H9 (cell line): ENCODE measurements around the gene FLT1. TPM values are rescaled to one million over a fixed set of nuclear protein-coding genes. Genes with fewer than 3 reads are reported as not detected.
A peak's percentile ranks its signal among the peaks of the same experiment; 100 is the strongest.

Experiments used
- DNase-seq: peaks from one replicate; pipeline ENCODE4 v3.0.0-alpha.2; 2017
- H2AFZ ChIP-seq: one replicate; pipeline ENCODE4 v1.6.1; 2013; ENCODE audit warnings: mild to moderate bottlenecking, low read length, control low read depth, moderate library complexity
- H2AK5ac ChIP-seq: 2 replicates; pipeline ENCODE4 v1.6.1; 2013; ENCODE audit warnings: low read length, control low read depth, mixed read lengths; ENCODE audit not compliant: insufficient read length
- H2BK120ac ChIP-seq: one replicate; pipeline ENCODE4 v1.6.1; 2013; ENCODE audit warnings: low read depth, mild to moderate bottlenecking, low read length, control low read depth, inconsistent platforms; ENCODE audit not compliant: poor library complexity, severe bottlenecking
- H2BK12ac ChIP-seq: 2 replicates; pipeline ENCODE4 v1.6.1; 2013; ENCODE audit warnings: low read length, control low read depth, mixed read lengths, low read depth; ENCODE audit not compliant: insufficient read length
- H2BK15ac ChIP-seq: 2 replicates; pipeline ENCODE4 v1.6.1; 2013; ENCODE audit warnings: low read depth, low read length, control low read depth
- H2BK20ac ChIP-seq: one replicate; pipeline ENCODE4 v1.6.1; 2013; ENCODE audit warnings: low read depth, mild to moderate bottlenecking, low read length, control low read depth, inconsistent platforms; ENCODE audit not compliant: poor library complexity, severe bottlenecking
- H2BK5ac ChIP-seq: 2 replicates; pipeline ENCODE4 v1.6.1; 2013; ENCODE audit warnings: low read length, control low read depth, mixed read lengths; ENCODE audit not compliant: insufficient read length
- H3K14ac ChIP-seq: 2 replicates; pipeline ENCODE4 v1.6.1; 2013; ENCODE audit warnings: low read length, control low read depth; ENCODE audit not compliant: insufficient read depth
- H3K18ac ChIP-seq: 2 replicates; pipeline ENCODE4 v1.6.1; 2013; ENCODE audit warnings: low read depth, mild to moderate bottlenecking, mixed read lengths, low read length, control low read depth; ENCODE audit not compliant: insufficient read length
- H3K23ac ChIP-seq: 2 replicates; pipeline ENCODE4 v1.6.1; 2013; ENCODE audit warnings: low read length, control low read depth, mixed read lengths, low read depth; ENCODE audit not compliant: insufficient read length
- H3K23me2 ChIP-seq: 2 replicates; pipeline ENCODE4 v1.6.1; 2013; ENCODE audit warnings: low read depth, mild to moderate bottlenecking, mixed read lengths, low read length, control low read depth; ENCODE audit not compliant: insufficient read length, poor library complexity, severe bottlenecking
- H3K27ac ChIP-seq: 2 replicates; pipeline ENCODE4 v1.5.1; 2013; ENCODE audit warnings: low read length, control low read depth, mixed read lengths, low read depth; ENCODE audit not compliant: insufficient read length
- H3K27me3 ChIP-seq: 2 replicates; pipeline ENCODE4 v1.6.1; 2013; ENCODE audit warnings: low read length, control low read depth, inconsistent platforms; ENCODE audit not compliant: insufficient read depth
- H3K4ac ChIP-seq: 2 replicates; pipeline ENCODE4 v1.6.1; 2013; ENCODE audit warnings: low read depth, mild to moderate bottlenecking, control low read depth, inconsistent platforms, low read length, moderate library complexity
- H3K4me1 ChIP-seq: 2 replicates; pipeline ENCODE4 v1.6.1; 2013; ENCODE audit warnings: low read length, control low read depth, inconsistent platforms; ENCODE audit not compliant: insufficient read depth
- H3K4me2 ChIP-seq: 2 replicates; pipeline ENCODE4 v1.6.1; 2013; ENCODE audit warnings: low read length, control low read depth, mixed read lengths; ENCODE audit not compliant: insufficient read length, insufficient read depth
- H3K56ac ChIP-seq: 2 replicates; pipeline ENCODE4 v1.6.1; 2013; ENCODE audit warnings: low read depth, mild to moderate bottlenecking, mixed read lengths, low read length, control low read depth; ENCODE audit not compliant: insufficient read length
- H3K79me1 ChIP-seq: 2 replicates; pipeline ENCODE4 v1.6.1; 2013; ENCODE audit warnings: low read depth, mild to moderate bottlenecking, moderate library complexity, low read length, control low read depth, inconsistent platforms; ENCODE audit not compliant: insufficient read depth, poor library complexity, severe bottlenecking
- H3K79me2 ChIP-seq: 2 replicates; pipeline ENCODE4 v1.6.1; 2013; ENCODE audit warnings: low read length, control low read depth, inconsistent platforms; ENCODE audit not compliant: insufficient read depth
- H3K9ac ChIP-seq: 2 replicates; pipeline ENCODE4 v1.6.1; 2013; ENCODE audit warnings: low read length, control low read depth, mixed read lengths; ENCODE audit not compliant: insufficient read length; ENCODE audit errors: extremely low read depth
- H3K9me3 ChIP-seq: one replicate; pipeline ENCODE4 v1.6.1; 2013; ENCODE audit warnings: low read depth, low read length, inconsistent platforms; ENCODE audit not compliant: control insufficient read depth
- H3T11ph ChIP-seq: one replicate; pipeline ENCODE4 v1.6.1; 2013; ENCODE audit warnings: mild to moderate bottlenecking, low read length, control low read depth, inconsistent platforms
- H4K20me1 ChIP-seq: one replicate; pipeline ENCODE4 v1.6.1; 2013; ENCODE audit not compliant: control insufficient read depth, insufficient read length, insufficient read depth
- H4K5ac ChIP-seq: 2 replicates; pipeline ENCODE4 v1.6.1; 2013; ENCODE audit warnings: low read depth, mild to moderate bottlenecking, mixed read lengths, low read length, control low read depth; ENCODE audit not compliant: insufficient read length
- H4K8ac ChIP-seq: replicated peaks from 2 replicates; pipeline ENCODE4 v1.6.1; 2013; ENCODE audit warnings: low read length, control low read depth, mixed read lengths, low read depth; ENCODE audit not compliant: insufficient read length
- H4K91ac ChIP-seq: 2 replicates; pipeline ENCODE4 v1.6.1; 2013; ENCODE audit warnings: low read depth, mild to moderate bottlenecking, moderate library complexity, mixed read lengths, low read length, control low read depth; ENCODE audit not compliant: insufficient read length
- H3K27ac Mint-ChIP-seq, 3 experiments: 2 replicates in 2 of 3; 3 replicates in 1 of 3; pipeline ENCODE4 v1.8.0; 2020 to 2021; ENCODE audit warnings: mixed read lengths in 3 of 3, mild to moderate bottlenecking in 1 of 3, moderate library complexity in 1 of 3
- H3K27me3 Mint-ChIP-seq: 2 replicates; pipeline ENCODE4 v1.8.0; 2021; ENCODE audit warnings: low read depth, mild to moderate bottlenecking, moderate library complexity, mixed read lengths
- H3K36me3 Mint-ChIP-seq, 3 experiments: 2 replicates in 2 of 3; 3 replicates in 1 of 3; pipeline ENCODE4 v1.8.0; 2020 to 2021; ENCODE audit warnings: low read depth in 3 of 3, mixed read lengths in 3 of 3; ENCODE audit not compliant: insufficient read depth in 1 of 3
- H3K4me1 Mint-ChIP-seq, 2 experiments: 2 replicates each; pipeline ENCODE4 v1.8.0; 2020; ENCODE audit warnings: mixed read lengths in 2 of 2
- H3K4me3 Mint-ChIP-seq, 2 experiments: 2 replicates in 1 of 2; 3 replicates in 1 of 2; pipeline ENCODE4 v1.8.0; 2020 to 2021; ENCODE audit warnings: mild to moderate bottlenecking in 2 of 2, mixed read lengths in 2 of 2, moderate library complexity in 1 of 2
- H3K9me3 Mint-ChIP-seq, 2 experiments: 2 replicates in 1 of 2; 3 replicates in 1 of 2; pipeline ENCODE4 v1.8.0; 2020; ENCODE audit warnings: mild to moderate bottlenecking in 2 of 2, mixed read lengths in 2 of 2, moderate library complexity in 1 of 2
- CTCF ChIP-seq: fragments of 200-600 bp; sonication (generic); conservative IDR thresholded peaks from 3 replicates; pipeline ENCODE4 v1.8.0; 2021; ENCODE audit warnings: antibody characterized with exemption, mild to moderate bottlenecking
- WGBS: extraction: QIAGEN DNeasy Blood & Tissue Kit; methylation state at CpG from one replicate; pipeline ENCODE4 v1.1.7; 2013; ENCODE audit warnings: missing lambda C conversion rate, low lambda C conversion rate, mixed read lengths; ENCODE audit not compliant: insufficient read length; ENCODE audit errors: extremely low coverage; 5-methylcytosine and 5-hydroxymethylcytosine counted together
- total RNA-seq: library from RNA; stranded (reverse); gene quantifications from 2 replicates; pipeline ENCODE4 v1.2.1, GENCODE V29; 2021

FLT1 gene
- total RNA-seq, 1 experiment from 2014 or later = 84.1 TPM

- Histone ChIP-seq H3K23ac (no peak overlapping the region), H3K23me2 (no peaks in the 10 kb centered on the region), H3K18ac (no peak overlapping the region), H4K8ac (no peak overlapping the region), H4K5ac (no peak overlapping the region), H3K56ac (no peak overlapping the region), H2BK15ac (no peak overlapping the region), H2BK120ac (no peak overlapping the region), H3K14ac (no peak overlapping the region), H3K4ac (no peak overlapping the region), H2BK12ac (no peak overlapping the region), H4K91ac (no peak overlapping the region), H3K4me2 (no peak overlapping the region), H2AFZ (no peak overlapping the region), H2BK5ac (no peak overlapping the region), H3K27ac (no peak overlapping the region), H3K4me1 (no peaks in the 10 kb centered on the region), H3K9me3 (no peaks in the 10 kb centered on the region), H3T11ph (no peak overlapping the region), H3K27me3 (no peaks in the 10 kb centered on the region), H2AK5ac (no peak overlapping the region), H3K79me2 (no peaks in the 10 kb centered on the region), H3K79me1 (no peaks in the 10 kb centered on the region), H2BK20ac (no peak overlapping the region), H3K9ac (no peak overlapping the region), H4K20me1 (no peaks in the 10 kb centered on the region)
- peaks cover 5 to 8% of the 10 kb centered on the region in 2 experiments; a peak in 3 of 4 replicates for H3K4me1 Mint-ChIP-seq
- TF ChIP-seq CTCF = no peak
- 0 out of 7 replicates have a peak overlapping the region, but pooled peaks of 1 of the 3 experiments have one; percentile 4 for H3K27ac Mint-ChIP-seq
- WGBS = no CpG with 5 or more reads among the region's 4 CpGs
- peaks cover 0 to 15% (median 3%) of the 10 kb centered on the region in 3 experiments; a peak in 4 of 7 replicates for H3K36me3 Mint-ChIP-seq
- no peak for DNase-seq
- H3K4me3 Mint-ChIP-seq = no peak overlapping the region
- H3K27me3 Mint-ChIP-seq = no peaks in the 10 kb centered on the region; the same call in 1 of the 2 replicates
- peaks cover 4 to 16% of the 10 kb centered on the region in 2 experiments; a peak in 4 of 5 replicates for H3K9me3 Mint-ChIP-seq
Measured at GRCh38 chr13:28513745-28514144, 18.8 kb upstream of the FLT1 start.
